HEK293 (cell line): ENCODE measurements around the gene MKKS.

Source experiments
- IKZF3 ChIP-seq: fragments of 450-650 bp; IDR thresholded peaks from 2 replicates; pipeline ENCODE4 v1.5.0; 2018; ENCODE audit warnings: missing biosample characterization, mild to moderate bottlenecking, missing genetic modification characterization, moderate library complexity
- KLF1 ChIP-seq: fragments of 450-650 bp; formaldehyde crosslinking; IDR thresholded peaks from 2 replicates; pipeline ENCODE4 v1.5.1; 2016; ENCODE audit warnings: missing biosample characterization, missing genetic modification characterization
- OVOL3 ChIP-seq: fragments of 450-650 bp; formaldehyde crosslinking; IDR thresholded peaks from 2 replicates; pipeline ENCODE4 v1.5.1; 2016; ENCODE audit warnings: missing biosample characterization, missing genetic modification characterization
- PRDM4 ChIP-seq: fragments of 450-650 bp; formaldehyde crosslinking; IDR thresholded peaks from 2 replicates; pipeline ENCODE4 v1.5.1; 2017; ENCODE audit warnings: missing biosample characterization, missing genetic modification characterization
- ZBTB48 ChIP-seq: fragments of 450-650 bp; formaldehyde crosslinking; IDR thresholded peaks from 2 replicates; pipeline ENCODE4 v1.5.1; 2016; ENCODE audit warnings: missing biosample characterization, missing genetic modification characterization
- ZBTB8A ChIP-seq: fragments of 450-650 bp; formaldehyde crosslinking; IDR thresholded peaks from 2 replicates; pipeline ENCODE4 v1.5.1; 2016; ENCODE audit warnings: missing biosample characterization, missing genetic modification characterization
- ZNF112 ChIP-seq: fragments of 450-650 bp; formaldehyde crosslinking; IDR thresholded peaks from 2 replicates; pipeline ENCODE4 v1.5.0; 2017; ENCODE audit warnings: missing biosample characterization, missing genetic modification characterization
- ZNF114 ChIP-seq: fragments of 450-650 bp; formaldehyde crosslinking; IDR thresholded peaks from 2 replicates; pipeline ENCODE4 v1.5.0; 2017; ENCODE audit warnings: missing biosample characterization, missing genetic modification characterization
- ZNF133 ChIP-seq: fragments of 450-650 bp; formaldehyde crosslinking; IDR thresholded peaks from 2 replicates; pipeline ENCODE4 v1.5.1; 2016; ENCODE audit warnings: missing biosample characterization, missing genetic modification characterization
- ZNF140 ChIP-seq: fragments of 450-650 bp; formaldehyde crosslinking; IDR thresholded peaks from 2 replicates; pipeline ENCODE4 v1.5.1; 2016; ENCODE audit warnings: missing biosample characterization, missing genetic modification characterization
- ZNF214 ChIP-seq: fragments of 450-650 bp; formaldehyde crosslinking; IDR thresholded peaks from 2 replicates; pipeline ENCODE4 v1.5.1; 2017; ENCODE audit warnings: missing biosample characterization, mild to moderate bottlenecking, missing genetic modification characterization, borderline replicate concordance
- ZNF239 ChIP-seq: fragments of 450-650 bp; formaldehyde crosslinking; IDR thresholded peaks from 2 replicates; pipeline ENCODE4 v1.5.1; 2016; ENCODE audit warnings: missing biosample characterization, missing genetic modification characterization
- ZNF24 ChIP-seq: fragments of 450-650 bp; formaldehyde crosslinking; IDR thresholded peaks from 2 replicates; pipeline ENCODE4 v1.5.1; 2016; ENCODE audit warnings: missing biosample characterization, missing genetic modification characterization
- ZNF266 ChIP-seq: fragments of 450-650 bp; formaldehyde crosslinking; IDR thresholded peaks from 2 replicates; pipeline ENCODE4 v1.5.1; 2016; ENCODE audit warnings: missing biosample characterization, missing genetic modification characterization, low read depth
- ZNF324 ChIP-seq: fragments of 450-650 bp; formaldehyde crosslinking; IDR thresholded peaks from 2 replicates; pipeline ENCODE4 v1.5.1; 2016; ENCODE audit warnings: missing biosample characterization, missing genetic modification characterization
- ZNF354C ChIP-seq: fragments of 450-650 bp; formaldehyde crosslinking; IDR thresholded peaks from 2 replicates; pipeline ENCODE4 v1.5.1; 2016; ENCODE audit warnings: missing biosample characterization, missing genetic modification characterization, low read depth, borderline replicate concordance
- ZNF394 ChIP-seq: fragments of 450-650 bp; formaldehyde crosslinking; IDR thresholded peaks from 2 replicates; pipeline ENCODE4 v1.5.1; 2016; ENCODE audit warnings: missing biosample characterization, missing genetic modification characterization, mild to moderate bottlenecking, moderate library complexity, borderline replicate concordance
- ZNF423 ChIP-seq: fragments of 450-650 bp; formaldehyde crosslinking; IDR thresholded peaks from 2 replicates; pipeline ENCODE4 v1.5.1; 2016; ENCODE audit warnings: missing biosample characterization, missing genetic modification characterization
- ZNF433 ChIP-seq: fragments of 450-650 bp; formaldehyde crosslinking; IDR thresholded peaks from 2 replicates; pipeline ENCODE4 v1.5.1; 2016; ENCODE audit warnings: missing biosample characterization, missing genetic modification characterization, low read depth
- ZNF544 ChIP-seq: fragments of 450-650 bp; formaldehyde crosslinking; IDR thresholded peaks from 2 replicates; pipeline ENCODE4 v1.5.0; 2017; ENCODE audit warnings: missing biosample characterization, missing genetic modification characterization
- ZNF555 ChIP-seq: fragments of 450-650 bp; formaldehyde crosslinking; conservative IDR thresholded peaks from 2 replicates; pipeline ENCODE4 v1.5.1; 2017; ENCODE audit warnings: missing biosample characterization, mild to moderate bottlenecking, missing genetic modification characterization, inconsistent platforms
- ZNF561 ChIP-seq: fragments of 450-650 bp; IDR thresholded peaks from 2 replicates; pipeline ENCODE4 v1.5.1; 2018; ENCODE audit warnings: missing biosample characterization, missing genetic modification characterization, borderline replicate concordance
- ZNF623 ChIP-seq: fragments of 450-650 bp; formaldehyde crosslinking; IDR thresholded peaks from 2 replicates; pipeline ENCODE4 v1.5.1; 2016; ENCODE audit warnings: missing biosample characterization, missing genetic modification characterization
- ZNF629 ChIP-seq: fragments of 450-650 bp; formaldehyde crosslinking; IDR thresholded peaks from 2 replicates; pipeline ENCODE4 v1.5.1; 2017; ENCODE audit warnings: missing biosample characterization, missing genetic modification characterization
- ZNF660 ChIP-seq: fragments of 450-650 bp; IDR thresholded peaks from 2 replicates; pipeline ENCODE4 v1.5.1; 2018; ENCODE audit warnings: missing biosample characterization, mild to moderate bottlenecking, missing genetic modification characterization
- ZNF692 ChIP-seq: fragments of 450-650 bp; formaldehyde crosslinking; IDR thresholded peaks from 2 replicates; pipeline ENCODE4 v1.5.1; 2016; ENCODE audit warnings: missing biosample characterization, missing genetic modification characterization
- ZNF777 ChIP-seq: fragments of 450-650 bp; formaldehyde crosslinking; IDR thresholded peaks from 2 replicates; pipeline ENCODE4 v1.5.1; 2017; ENCODE audit warnings: missing biosample characterization, missing genetic modification characterization, borderline replicate concordance
- TF ChIP-seq, protein P1 (sequence below): fragments of 450-650 bp; formaldehyde crosslinking; conservative IDR thresholded peaks from 2 replicates; pipeline ENCODE4 v1.5.1; 2016; ENCODE audit warnings: low read depth, missing biosample characterization, missing genetic modification characterization
- TF ChIP-seq, protein P2 (sequence below): IDR thresholded peaks from 2 replicates; pipeline ENCODE4 v1.6.1; 2011; ENCODE audit warnings: mild to moderate bottlenecking, low read depth, low read length, borderline replicate concordance
- TF ChIP-seq, protein P3 (sequence below): fragments of 450-650 bp; IDR thresholded peaks from 2 replicates; pipeline ENCODE4 v1.5.1; 2018; ENCODE audit warnings: missing biosample characterization, mild to moderate bottlenecking, missing genetic modification characterization

MKKS gene

GRCh38 chr20:10434832-10435812 is 1.1 kb upstream of the MKKS start, which contains the start of gene SLX4IP (continued):
- TF ChIP-seq PRDM4 (tag by site-specific recombination) (no peak), ZBTB48 (tag by site-specific recombination) (0 out of 2 replicates have a peak, but pooled peaks have one; percentile 23), ZNF266 (no peak), ZNF623 (no peak), ZNF692 (tag by site-specific recombination) (0 out of 2 replicates have a peak, but pooled peaks have one; percentile 18), ZNF114 (tag by site-specific recombination) (no peak), ZNF561 (peak; percentile 59; the same call in 1 of the 2 replicates), ZNF394 (tag by site-specific recombination) (no peak), ZNF433 (no peak), ZNF112 (tag by site-specific recombination) (no peak), ZNF133 (tag by site-specific recombination) (no peak), ZNF777 (tag by site-specific recombination) (no peak), ZNF239 (tag by site-specific recombination) (no peak), ZNF660 (no peak), OVOL3 (tag by site-specific recombination) (peak; percentile 60; the same call in 1 of the 2 replicates), ZNF555 (tag by site-specific recombination) (no peak), ZNF629 (tag by site-specific recombination) (0 out of 2 replicates have a peak, but pooled peaks have one; percentile 47), ZNF354C (tag by site-specific recombination) (no peak), IKZF3 (tag by site-specific recombination) (peak; percentile 54; the same call in 1 of the 2 replicates), ZNF423 (tag by site-specific recombination) (no peak), ZNF140 (tag by site-specific recombination) (no peak), ZNF324 (no peak), ZNF544 (tag by site-specific recombination) (no peak), ZNF24 (tag by site-specific recombination) (no peak), ZBTB8A (tag by site-specific recombination) (no peak), KLF1 (tag by site-specific recombination) (no peak), ZNF214 (tag by site-specific recombination) (no peak)
- TF ChIP-seq, protein P1, sequence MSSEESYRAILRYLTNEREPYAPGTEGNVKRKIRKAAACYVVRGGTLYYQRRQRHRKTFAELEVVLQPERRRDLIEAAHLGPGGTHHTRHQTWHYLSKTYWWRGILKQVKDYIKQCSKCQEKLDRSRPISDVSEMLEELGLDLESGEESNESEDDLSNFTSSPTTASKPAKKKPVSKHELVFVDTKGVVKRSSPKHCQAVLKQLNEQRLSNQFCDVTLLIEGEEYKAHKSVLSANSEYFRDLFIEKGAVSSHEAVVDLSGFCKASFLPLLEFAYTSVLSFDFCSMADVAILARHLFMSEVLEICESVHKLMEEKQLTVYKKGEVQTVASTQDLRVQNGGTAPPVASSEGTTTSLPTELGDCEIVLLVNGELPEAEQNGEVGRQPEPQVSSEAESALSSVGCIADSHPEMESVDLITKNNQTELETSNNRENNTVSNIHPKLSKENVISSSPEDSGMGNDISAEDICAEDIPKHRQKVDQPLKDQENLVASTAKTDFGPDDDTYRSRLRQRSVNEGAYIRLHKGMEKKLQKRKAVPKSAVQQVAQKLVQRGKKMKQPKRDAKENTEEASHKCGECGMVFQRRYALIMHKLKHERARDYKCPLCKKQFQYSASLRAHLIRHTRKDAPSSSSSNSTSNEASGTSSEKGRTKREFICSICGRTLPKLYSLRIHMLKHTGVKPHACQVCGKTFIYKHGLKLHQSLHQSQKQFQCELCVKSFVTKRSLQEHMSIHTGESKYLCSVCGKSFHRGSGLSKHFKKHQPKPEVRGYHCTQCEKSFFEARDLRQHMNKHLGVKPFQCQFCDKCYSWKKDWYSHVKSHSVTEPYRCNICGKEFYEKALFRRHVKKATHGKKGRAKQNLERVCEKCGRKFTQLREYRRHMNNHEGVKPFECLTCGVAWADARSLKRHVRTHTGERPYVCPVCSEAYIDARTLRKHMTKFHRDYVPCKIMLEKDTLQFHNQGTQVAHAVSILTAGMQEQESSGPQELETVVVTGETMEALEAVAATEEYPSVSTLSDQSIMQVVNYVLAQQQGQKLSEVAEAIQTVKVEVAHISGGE (tag by site-specific recombination): peak; percentile 79
- TF ChIP-seq, protein P2, sequence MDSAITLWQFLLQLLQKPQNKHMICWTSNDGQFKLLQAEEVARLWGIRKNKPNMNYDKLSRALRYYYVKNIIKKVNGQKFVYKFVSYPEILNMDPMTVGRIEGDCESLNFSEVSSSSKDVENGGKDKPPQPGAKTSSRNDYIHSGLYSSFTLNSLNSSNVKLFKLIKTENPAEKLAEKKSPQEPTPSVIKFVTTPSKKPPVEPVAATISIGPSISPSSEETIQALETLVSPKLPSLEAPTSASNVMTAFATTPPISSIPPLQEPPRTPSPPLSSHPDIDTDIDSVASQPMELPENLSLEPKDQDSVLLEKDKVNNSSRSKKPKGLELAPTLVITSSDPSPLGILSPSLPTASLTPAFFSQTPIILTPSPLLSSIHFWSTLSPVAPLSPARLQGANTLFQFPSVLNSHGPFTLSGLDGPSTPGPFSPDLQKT: no peak
- TF ChIP-seq, protein P3, sequence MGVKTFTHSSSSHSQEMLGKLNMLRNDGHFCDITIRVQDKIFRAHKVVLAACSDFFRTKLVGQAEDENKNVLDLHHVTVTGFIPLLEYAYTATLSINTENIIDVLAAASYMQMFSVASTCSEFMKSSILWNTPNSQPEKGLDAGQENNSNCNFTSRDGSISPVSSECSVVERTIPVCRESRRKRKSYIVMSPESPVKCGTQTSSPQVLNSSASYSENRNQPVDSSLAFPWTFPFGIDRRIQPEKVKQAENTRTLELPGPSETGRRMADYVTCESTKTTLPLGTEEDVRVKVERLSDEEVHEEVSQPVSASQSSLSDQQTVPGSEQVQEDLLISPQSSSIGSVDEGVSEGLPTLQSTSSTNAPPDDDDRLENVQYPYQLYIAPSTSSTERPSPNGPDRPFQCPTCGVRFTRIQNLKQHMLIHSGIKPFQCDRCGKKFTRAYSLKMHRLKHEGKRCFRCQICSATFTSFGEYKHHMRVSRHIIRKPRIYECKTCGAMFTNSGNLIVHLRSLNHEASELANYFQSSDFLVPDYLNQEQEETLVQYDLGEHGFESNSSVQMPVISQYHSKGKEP: peak; percentile 86
